Suprapubic skin (tissue), 3 donors: ENCODE measurements around the gene FBXW12.

ENCODE experiments used
- CTCF ChIP-seq, 2 donors: fragments of 200-600 bp in 1 of 2; fragments of 450-650 bp in 1 of 2; sonication (generic) in 1 of 2; IDR thresholded peaks; one replicate each; pipeline ENCODE4 v1.5.1; 2016 to 2019; ENCODE audit warnings: antibody characterized with exemption in 2 of 2, mild to moderate bottlenecking in 1 of 2, moderate library complexity in 1 of 2
- POLR2AphosphoS5 ChIP-seq, 3 donors: sonication (generic); formaldehyde crosslinking; IDR thresholded peaks; one replicate each; pipeline ENCODE4 v1.6.1; 2017; ENCODE audit warnings: antibody characterized with exemption in 3 of 3

GRCh38 chr3:48415251-48415953, 43.4 kb downstream of the FBXW12 start:
- TF ChIP-seq CTCF (IDR thresholded peaks at IDR 0.05) (no peak), POLR2AphosphoS5 (IDR thresholded peaks at IDR 0.05) (no peak)
